Endothelial cell of umbilical vein (primary cell): ENCODE measurements around the gene VIL1. TPM values are rescaled to one million over a fixed set of nuclear protein-coding genes. Genes with fewer than 3 reads are reported as not detected.

Source experiments
- BruUV-seq: library from RNA; stranded (reverse); fragments of 400-500 nt; replicated peaks from 2 replicates; lab custom pipeline; 2021; lab: Mats Ljungman, UMichigan
- CTCF ChIA-PET: fragments of 300-600, 350-600 bp; sonication (Branson Sonifier 250); formaldehyde crosslinking; loops from one replicate; lab custom pipeline; 2021; ENCODE audit warnings: antibody characterized with exemption, inconsistent platforms; lab: Charles Lee
- POLR2A ChIA-PET: fragments of 300-600, 350-600 bp; sonication (Branson Sonifier 250); formaldehyde crosslinking; loops from one replicate; lab custom pipeline; 2021; ENCODE audit warnings: antibody characterized with exemption, inconsistent platforms; lab: Charles Lee
- DNase-seq: peaks from one replicate; pipeline ENCODE4 v3.0.0-alpha.2; 2011; ENCODE audit warnings: low read depth, low spot score
- FAIRE-seq: peaks from 2 replicates; lab custom pipeline; 2011; peaks lifted over from hg19 to GRCh38; lab: Jason Lieb, UNC
- H2AFZ ChIP-seq: 2 replicates; pipeline ENCODE4 v1.6.0; 2012; ENCODE audit warnings: low read depth, low read length, control low read depth, inconsistent platforms
- H3K27ac ChIP-seq: 2 replicates; pipeline ENCODE4 v1.5.1; 2011; ENCODE audit warnings: low read depth, mild to moderate bottlenecking, control low read depth, low read length, moderate library complexity; ENCODE audit not compliant: insufficient read depth
- H3K27me3 ChIP-seq, 2 experiments: 2 replicates each; pipeline versions ENCODE4 v1.6.0 to v1.6.1; 2011; ENCODE audit warnings: low read length in 2 of 2, mixed read lengths in 1 of 2; ENCODE audit not compliant: control insufficient read depth in 2 of 2, insufficient read depth in 2 of 2
- H3K36me3 ChIP-seq, 2 experiments: 2 replicates in 1 of 2; 3 replicates in 1 of 2; pipeline ENCODE4 v1.5.1; 2011; ENCODE audit warnings: low read length in 2 of 2, mild to moderate bottlenecking in 1 of 2, moderate library complexity in 1 of 2; ENCODE audit not compliant: control insufficient read depth in 2 of 2, insufficient read depth in 2 of 2; ENCODE audit errors: extremely low read depth in 1 of 2
- H3K4me1 ChIP-seq: 3 replicates; pipeline ENCODE4 v1.5.1; 2011; ENCODE audit warnings: mild to moderate bottlenecking, low read length; ENCODE audit not compliant: control insufficient read depth, insufficient read depth; ENCODE audit errors: extremely low read depth
- H3K4me2 ChIP-seq: 2 replicates; pipeline ENCODE4 v1.6.1; 2011; ENCODE audit warnings: low read length, control low read depth, mixed read lengths; ENCODE audit not compliant: insufficient read depth
- H3K4me3 ChIP-seq, 3 experiments: fragments of 200-600 bp in 1 of 3; sonication (generic), shearing (Covaris generic) in 1 of 3; replicated peaks in 1 of 3; 2 replicates each; pipeline ENCODE4 v1.5.1; 2011 to 2016; ENCODE audit warnings: control low read depth in 3 of 3, low read length in 3 of 3, mild to moderate bottlenecking in 2 of 3, inconsistent platforms in 1 of 3, low read depth in 1 of 3, moderate library complexity in 1 of 3; ENCODE audit not compliant: insufficient read depth in 1 of 3
- H3K79me2 ChIP-seq: 2 replicates; pipeline ENCODE4 v1.6.0; 2012; ENCODE audit warnings: low read length, inconsistent platforms; ENCODE audit not compliant: control insufficient read depth, insufficient read depth
- H3K9ac ChIP-seq: replicated peaks from 2 replicates; pipeline ENCODE3; 2011; ENCODE audit warnings: low read length, control low read depth; ENCODE audit not compliant: insufficient read depth; ENCODE audit errors: extremely low read depth
- H3K9me1 ChIP-seq: replicated peaks from 3 replicates; pipeline ENCODE4 v1.6.0; 2011; ENCODE audit warnings: mild to moderate bottlenecking, low read length; ENCODE audit not compliant: control insufficient read depth, insufficient read depth; ENCODE audit errors: extremely low read depth
- H3K9me3 ChIP-seq: replicated peaks from 2 replicates; pipeline ENCODE4 v1.5.1; 2012; ENCODE audit warnings: low read length, inconsistent platforms; ENCODE audit not compliant: control insufficient read depth, insufficient read depth
- H4K20me1 ChIP-seq: replicated peaks from 2 replicates; pipeline ENCODE3; 2011; ENCODE audit warnings: mild to moderate bottlenecking, low read length; ENCODE audit not compliant: control insufficient read depth, insufficient read depth; ENCODE audit errors: extremely low read depth
- EZH2 ChIP-seq: IDR thresholded peaks from 2 replicates; pipeline ENCODE4 v1.6.1; 2012; ENCODE audit warnings: borderline replicate concordance, low read depth, mild to moderate bottlenecking, moderate library complexity, low read length, inconsistent platforms; ENCODE audit not compliant: severe bottlenecking
- FOS ChIP-seq: IDR thresholded peaks from 2 replicates; pipeline ENCODE4 v1.6.1; 2011; ENCODE audit warnings: mild to moderate bottlenecking, low read length, moderate library complexity, borderline replicate concordance; ENCODE audit not compliant: insufficient read depth
- GATA2 ChIP-seq: IDR thresholded peaks from 2 replicates; pipeline ENCODE4 v1.7.0; 2011; ENCODE audit warnings: low read depth, mild to moderate bottlenecking, moderate library complexity, mixed read lengths, low read length; ENCODE audit not compliant: insufficient read length, insufficient read depth
- JUN ChIP-seq: IDR thresholded peaks from 2 replicates; pipeline ENCODE4 v1.6.1; 2011; ENCODE audit warnings: borderline replicate concordance, low read depth; ENCODE audit not compliant: insufficient read length, insufficient read depth
- MYC ChIP-seq: IDR thresholded peaks from one replicate; pipeline ENCODE4 v1.6.1; 2011; ENCODE audit warnings: mild to moderate bottlenecking, low read depth, low read length
- POLR2A ChIP-seq: IDR thresholded peaks from 2 replicates; pipeline ENCODE4 v1.6.1; 2012; ENCODE audit warnings: low read depth, mild to moderate bottlenecking, control low read depth, low read length
- POLR2AphosphoS5 ChIP-seq: IDR thresholded peaks from 2 replicates; pipeline ENCODE4 v1.6.1; 2012; ENCODE audit warnings: low read depth, mild to moderate bottlenecking, control low read depth, low read length, moderate library complexity; ENCODE audit not compliant: insufficient read depth
- dilution Hi-C: fragments of 300-500 bp; cut with MboI; formaldehyde crosslinking; loops from one replicate; pipeline ENCODE4 v1.15.0; 2019; ENCODE audit warnings: low sequenced_read_pairs; ENCODE audit not compliant: extremely low pct_ligation_motif_present
- intact Hi-C: fragments of 100-400 bp; cut with micrococcal nuclease; formaldehyde crosslinking; loops from one replicate; pipeline ENCODE4 v1.10.0; 2022
- polyA plus RNA-seq, 4 experiments: library from polyadenylated mRNA; depleted of rRNA in 3 of 4; stranded (reverse) in 3 of 4; unstranded in 1 of 4; fragments of >200 nt; gene quantifications; 2 replicates each; pipeline versions ENCODE4 v1.2.1 to v1.2.3, GENCODE V29; 2011 to 2012; ENCODE audit warnings: missing spikeins in 1 of 4
- total RNA-seq: library from RNA; stranded (reverse); gene quantifications from 2 replicates; pipeline ENCODE4 v1.2.3, GENCODE V29; 2021
- TF ChIP-seq, protein P1 (sequence below): IDR thresholded peaks from 2 replicates; pipeline ENCODE4 v1.6.1; 2011; ENCODE audit not compliant: insufficient read depth, insufficient read length
- TF ChIP-seq, protein P2 (sequence below), 2 donors: IDR thresholded peaks; 1 replicate in 1 of 2; 2 replicates in 1 of 2; pipeline ENCODE4 v1.5.1; 2011; ENCODE audit warnings: low read length in 2 of 2, mild to moderate bottlenecking in 2 of 2, moderate library complexity in 2 of 2, control low read depth in 1 of 2, inconsistent platforms in 1 of 2, low read depth in 1 of 2; ENCODE audit not compliant: insufficient read depth in 1 of 2; ENCODE audit errors: extremely low read depth in 1 of 2

The VIL1 gene
- total and polyA plus RNA-seq, 2 donors (not counting 3 experiments of a cell fraction or from before 2014, with no cell fraction given): not detected

DNA sequence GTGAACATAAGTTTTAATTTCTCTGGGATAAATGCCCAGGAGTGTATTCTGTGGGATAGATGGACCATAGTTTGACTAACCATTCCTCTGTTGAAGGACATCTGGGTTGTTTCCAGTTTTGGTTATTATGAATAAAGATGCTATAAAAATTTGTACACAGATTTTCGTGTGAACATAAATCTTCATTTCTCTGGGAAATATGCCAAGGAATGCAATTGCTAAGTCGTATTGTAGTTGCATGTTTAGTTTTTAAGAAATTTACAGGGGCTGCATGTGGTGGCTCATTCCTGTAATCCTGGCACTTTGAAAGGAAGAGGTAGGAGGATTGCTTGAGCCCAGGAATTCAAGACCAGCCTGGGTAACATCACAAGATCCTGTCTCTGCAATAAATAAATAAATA lies 43.7 kb upstream of the VIL1 start:
- DNase-seq (peak; percentile 55), FAIRE-seq (peak; percentile 67)
- Histone ChIP-seq H3K4me2 (no peak overlapping the region), H2AFZ (no peak overlapping the region), H4K20me1 (no peaks in the 10 kb centered on the region), H3K27ac (no peak overlapping the region), H3K27me3 (peaks cover 0 to 2% of the 10 kb centered on the region in 2 experiments), H3K9me3 (no peaks in the 10 kb centered on the region), H3K9me1 (no peaks in the 10 kb centered on the region), H3K4me3 (no peak overlapping the region), H3K4me1 (no peaks in the 10 kb centered on the region), H3K36me3 (no peaks in the 10 kb centered on the region), H3K9ac (no peak overlapping the region), H3K79me2 (no peaks in the 10 kb centered on the region)
- ChIA-PET CTCF (interaction anchor here (1.9 kb wide), 1 partner anchor 19 kb away, joined by 5 read pairs; the partner anchor contains the start of gene CATIP), POLR2A (no interaction called here)
- dilution Hi-C loops: no loop called here
- intact Hi-C loops: no loop called here
- no TSS peak for BruUV-seq
- TF ChIP-seq FOS (no peak), JUN (no peak), EZH2 (no peak), POLR2A (no peak), GATA2 (no peak), MYC (no peak), POLR2AphosphoS5 (no peak)
- TF ChIP-seq, protein P1, sequence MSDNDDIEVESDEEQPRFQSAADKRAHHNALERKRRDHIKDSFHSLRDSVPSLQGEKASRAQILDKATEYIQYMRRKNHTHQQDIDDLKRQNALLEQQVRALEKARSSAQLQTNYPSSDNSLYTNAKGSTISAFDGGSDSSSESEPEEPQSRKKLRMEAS: no peak
- TF ChIP-seq, protein P2, sequence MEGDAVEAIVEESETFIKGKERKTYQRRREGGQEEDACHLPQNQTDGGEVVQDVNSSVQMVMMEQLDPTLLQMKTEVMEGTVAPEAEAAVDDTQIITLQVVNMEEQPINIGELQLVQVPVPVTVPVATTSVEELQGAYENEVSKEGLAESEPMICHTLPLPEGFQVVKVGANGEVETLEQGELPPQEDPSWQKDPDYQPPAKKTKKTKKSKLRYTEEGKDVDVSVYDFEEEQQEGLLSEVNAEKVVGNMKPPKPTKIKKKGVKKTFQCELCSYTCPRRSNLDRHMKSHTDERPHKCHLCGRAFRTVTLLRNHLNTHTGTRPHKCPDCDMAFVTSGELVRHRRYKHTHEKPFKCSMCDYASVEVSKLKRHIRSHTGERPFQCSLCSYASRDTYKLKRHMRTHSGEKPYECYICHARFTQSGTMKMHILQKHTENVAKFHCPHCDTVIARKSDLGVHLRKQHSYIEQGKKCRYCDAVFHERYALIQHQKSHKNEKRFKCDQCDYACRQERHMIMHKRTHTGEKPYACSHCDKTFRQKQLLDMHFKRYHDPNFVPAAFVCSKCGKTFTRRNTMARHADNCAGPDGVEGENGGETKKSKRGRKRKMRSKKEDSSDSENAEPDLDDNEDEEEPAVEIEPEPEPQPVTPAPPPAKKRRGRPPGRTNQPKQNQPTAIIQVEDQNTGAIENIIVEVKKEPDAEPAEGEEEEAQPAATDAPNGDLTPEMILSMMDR (IDR thresholded peaks at IDR 0.05; ENCODE audit: extremely low read depth in 1 of 2, insufficient read depth in 1 of 2, low read depth in 1 of 2, low read length in 2 of 2): no peak
